Vagina (tissue), 2 donors: ENCODE results near the gene MACROD2.

ENCODE experiments used
- CTCF ChIP-seq, 3 experiments: fragments of 450-650 bp in 2 of 3; fragments of 200-600 bp in 1 of 3; sonication (generic) in 1 of 3; IDR thresholded peaks; one replicate each; pipeline ENCODE4 v1.5.1; 2017 to 2019; ENCODE audit warnings: antibody characterized with exemption in 3 of 3, mild to moderate bottlenecking in 2 of 3, moderate library complexity in 2 of 3
- POLR2A ChIP-seq, 2 donors: fragments of 450-650 bp; IDR thresholded peaks; one replicate each; pipeline ENCODE4 v1.6.1; 2017; ENCODE audit warnings: antibody characterized with exemption in 2 of 2, mild to moderate bottlenecking in 2 of 2, moderate library complexity in 2 of 2
- POLR2AphosphoS5 ChIP-seq, 2 donors: sonication (generic); formaldehyde crosslinking; IDR thresholded peaks; one replicate each; pipeline ENCODE4 v1.9.0; 2017; ENCODE audit warnings: antibody characterized with exemption in 2 of 2, mild to moderate bottlenecking in 2 of 2, low read depth in 1 of 2; ENCODE audit not compliant: insufficient read depth in 1 of 2

DNA sequence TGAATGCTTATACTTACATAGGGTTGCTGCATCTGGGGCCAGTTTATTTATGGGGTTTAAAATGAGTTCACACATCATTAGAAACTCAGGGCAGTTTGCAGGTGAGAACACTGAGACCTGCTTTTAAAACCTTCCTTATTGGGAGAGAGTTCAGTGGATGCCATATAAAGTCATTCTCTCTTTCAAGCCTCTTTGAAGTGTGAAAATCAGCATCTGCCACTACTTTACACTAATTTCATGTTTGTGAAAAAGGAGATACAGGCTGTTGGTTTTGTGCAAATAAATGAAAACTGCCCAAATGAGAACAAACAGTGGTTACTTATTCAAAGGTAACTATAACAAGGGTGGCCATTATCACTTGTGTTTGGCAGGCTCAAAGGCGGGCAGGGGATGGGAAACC lies 2047.4 kb downstream of the MACROD2 start:
- no peak for TF ChIP-seq CTCF (IDR thresholded peaks at IDR 0.05)
- no peak for TF ChIP-seq POLR2A (IDR thresholded peaks at IDR 0.05)
- TF ChIP-seq POLR2AphosphoS5 (IDR thresholded peaks at IDR 0.05; ENCODE audit: insufficient read depth in 1 of 2, low read depth in 1 of 2): no peak
